ENCODE data around the gene NUAK1. TPM values are rescaled to one million over a fixed set of nuclear protein-coding genes. Genes with fewer than 3 reads are reported as not detected.

Gene NUAK1
- total RNA-seq, 1 experiment from 2014 or later: 10.1 TPM

DNA sequence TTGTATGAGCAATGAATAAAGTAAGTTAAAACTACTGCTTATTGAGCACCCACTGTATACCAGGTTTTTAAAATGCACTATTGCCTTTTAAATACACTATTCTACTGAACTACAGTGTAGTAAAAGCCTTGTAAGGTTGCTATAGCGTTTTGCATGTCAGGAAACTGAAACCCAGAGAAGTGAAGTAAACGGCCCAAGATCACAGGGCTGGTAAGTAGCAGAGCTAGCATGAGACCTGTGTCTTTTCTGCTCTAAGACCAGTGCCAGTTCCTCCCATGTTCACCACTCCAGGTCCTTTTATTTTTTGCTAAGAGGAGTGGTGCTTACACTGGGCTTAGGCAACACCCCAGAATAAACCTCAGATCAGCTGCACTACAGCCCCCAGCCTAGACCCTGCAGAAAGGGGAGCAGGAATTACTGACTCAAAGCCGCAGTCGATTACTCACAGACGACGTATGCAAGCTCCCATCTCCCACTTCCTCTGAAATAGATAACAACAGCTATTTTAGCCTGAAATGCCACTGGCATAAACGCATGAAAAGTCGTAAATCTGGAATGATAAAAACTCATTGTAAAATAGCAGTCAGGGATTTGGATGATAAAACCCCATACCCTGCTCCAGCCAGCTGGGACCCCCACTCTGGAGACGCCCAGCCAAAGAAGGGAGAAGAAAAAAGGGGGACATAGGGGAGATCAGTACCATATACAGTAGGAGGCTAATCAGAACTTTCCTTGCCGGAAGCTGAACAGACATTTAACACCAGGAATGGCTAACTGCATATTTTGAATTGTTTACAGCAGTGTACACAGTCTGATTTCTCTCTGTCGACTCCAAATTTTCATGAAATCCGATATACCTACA, 108.3 kb downstream of the NUAK1 start:
- Histone ChIP-seq H3K56ac (ENCODE audit: insufficient read length, low read depth, low read length) (no peak overlapping the region), H3T11ph (ENCODE audit: low read length) (no peak overlapping the region), H2BK20ac (ENCODE audit: low read depth, low read length, poor library complexity, severe bottlenecking) (no peak overlapping the region), H2AFZ (ENCODE audit: low read length) (no peak overlapping the region), H3K23me2 (ENCODE audit: insufficient read length, low read depth, low read length, poor library complexity, severe bottlenecking) (no peaks in the 10 kb centered on the region), H3K9me3 (ENCODE audit: control insufficient read depth, low read depth, low read length) (no peaks in the 10 kb centered on the region), H2BK120ac (ENCODE audit: low read depth, low read length, poor library complexity, severe bottlenecking) (no peak overlapping the region), H3K9ac (ENCODE audit: extremely low read depth, insufficient read length, low read length) (no peak overlapping the region), H3K18ac (ENCODE audit: insufficient read length, low read depth, low read length) (no peak overlapping the region), H3K79me2 (ENCODE audit: insufficient read depth, low read length) (no peaks in the 10 kb centered on the region), H3K14ac (ENCODE audit: insufficient read depth, low read length) (no peak overlapping the region), H2BK15ac (ENCODE audit: low read depth, low read length) (no peak overlapping the region), H3K27ac (ENCODE audit: insufficient read length, low read depth, low read length) (no peak overlapping the region), H4K91ac (ENCODE audit: insufficient read length, low read depth, low read length) (no peak overlapping the region), H3K79me1 (ENCODE audit: insufficient read depth, low read depth, low read length, poor library complexity, severe bottlenecking) (no peaks in the 10 kb centered on the region), H3K27me3 (ENCODE audit: insufficient read depth, low read length) (no peaks in the 10 kb centered on the region), H2BK12ac (ENCODE audit: insufficient read length, low read depth, low read length) (no peak overlapping the region), H3K4me1 (ENCODE audit: insufficient read depth, low read length) (peaks cover 4% of the 10 kb centered on the region; the same call in 1 of the 2 replicates), H4K5ac (ENCODE audit: insufficient read length, low read depth, low read length) (no peak overlapping the region), H4K20me1 (ENCODE audit: control insufficient read depth, insufficient read depth, insufficient read length) (no peaks in the 10 kb centered on the region), H2AK5ac (ENCODE audit: insufficient read length, low read length) (no peak overlapping the region), H3K4ac (ENCODE audit: low read depth, low read length) (no peak overlapping the region), H3K23ac (ENCODE audit: insufficient read length, low read depth, low read length) (no peak overlapping the region), H3K4me2 (ENCODE audit: insufficient read depth, insufficient read length, low read length) (no peak overlapping the region), H4K8ac (replicated peaks; ENCODE audit: insufficient read length, low read depth, low read length) (no peak overlapping the region), H2BK5ac (ENCODE audit: insufficient read length, low read length) (no peak overlapping the region)
- no peak for DNase-seq
- Mint-ChIP-seq H3K4me1 (peaks cover 4 to 6% of the 10 kb centered on the region in 2 experiments; a peak in 3 of 4 replicates), H3K9me3 (no peaks in the 10 kb centered on the region), H3K27ac (0 out of 7 replicates have a peak overlapping the region, but pooled peaks of 1 of the 3 experiments have one; percentile 46), H3K36me3 (ENCODE audit: insufficient read depth in 1 of 3, low read depth in 3 of 3) (no peaks in the 10 kb centered on the region), H3K27me3 (ENCODE audit: low read depth) (no peaks in the 10 kb centered on the region; the same call in 1 of the 2 replicates), H3K4me3 (no peak overlapping the region)
- TF ChIP-seq, protein P1, sequence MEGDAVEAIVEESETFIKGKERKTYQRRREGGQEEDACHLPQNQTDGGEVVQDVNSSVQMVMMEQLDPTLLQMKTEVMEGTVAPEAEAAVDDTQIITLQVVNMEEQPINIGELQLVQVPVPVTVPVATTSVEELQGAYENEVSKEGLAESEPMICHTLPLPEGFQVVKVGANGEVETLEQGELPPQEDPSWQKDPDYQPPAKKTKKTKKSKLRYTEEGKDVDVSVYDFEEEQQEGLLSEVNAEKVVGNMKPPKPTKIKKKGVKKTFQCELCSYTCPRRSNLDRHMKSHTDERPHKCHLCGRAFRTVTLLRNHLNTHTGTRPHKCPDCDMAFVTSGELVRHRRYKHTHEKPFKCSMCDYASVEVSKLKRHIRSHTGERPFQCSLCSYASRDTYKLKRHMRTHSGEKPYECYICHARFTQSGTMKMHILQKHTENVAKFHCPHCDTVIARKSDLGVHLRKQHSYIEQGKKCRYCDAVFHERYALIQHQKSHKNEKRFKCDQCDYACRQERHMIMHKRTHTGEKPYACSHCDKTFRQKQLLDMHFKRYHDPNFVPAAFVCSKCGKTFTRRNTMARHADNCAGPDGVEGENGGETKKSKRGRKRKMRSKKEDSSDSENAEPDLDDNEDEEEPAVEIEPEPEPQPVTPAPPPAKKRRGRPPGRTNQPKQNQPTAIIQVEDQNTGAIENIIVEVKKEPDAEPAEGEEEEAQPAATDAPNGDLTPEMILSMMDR (conservative IDR thresholded peaks at IDR 0.05): no peak
- no CpG with 5 or more reads among the region's 12 CpGs for WGBS (ENCODE audit: extremely low coverage, insufficient read length, low lambda C conversion rate)

Measured in H9 (cell line).